ENCODE measurements around the gene PDGFD.

Gene PDGFD

DNA sequence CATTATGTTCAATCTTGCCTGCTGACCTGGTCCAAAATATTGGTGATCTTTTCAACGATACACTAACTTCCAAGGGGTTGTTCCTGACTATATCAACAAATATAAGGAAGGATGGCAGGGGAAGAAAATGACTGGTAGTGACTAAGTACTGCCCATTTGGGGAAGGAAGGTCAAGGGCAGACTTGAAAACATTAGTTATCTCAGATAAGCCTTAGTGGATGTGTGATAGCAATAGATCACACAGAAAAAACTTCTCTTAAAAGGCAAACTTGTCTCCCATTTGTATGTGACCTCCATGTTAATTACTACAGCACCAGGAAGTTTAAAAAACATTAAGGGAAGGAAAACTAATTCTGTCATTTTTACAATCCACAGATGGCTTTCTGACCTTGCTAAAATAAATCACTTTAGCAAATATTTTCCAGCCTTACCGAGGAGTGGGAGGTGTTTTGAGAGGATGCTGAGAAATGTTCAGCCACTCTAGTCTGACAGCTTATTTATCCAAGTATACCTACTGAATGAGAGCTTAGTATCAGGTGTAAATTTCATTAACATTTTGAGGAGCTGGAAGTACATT lies 215.7 kb downstream of the PDGFD start:
- no peak for DNase-seq

DNA sequence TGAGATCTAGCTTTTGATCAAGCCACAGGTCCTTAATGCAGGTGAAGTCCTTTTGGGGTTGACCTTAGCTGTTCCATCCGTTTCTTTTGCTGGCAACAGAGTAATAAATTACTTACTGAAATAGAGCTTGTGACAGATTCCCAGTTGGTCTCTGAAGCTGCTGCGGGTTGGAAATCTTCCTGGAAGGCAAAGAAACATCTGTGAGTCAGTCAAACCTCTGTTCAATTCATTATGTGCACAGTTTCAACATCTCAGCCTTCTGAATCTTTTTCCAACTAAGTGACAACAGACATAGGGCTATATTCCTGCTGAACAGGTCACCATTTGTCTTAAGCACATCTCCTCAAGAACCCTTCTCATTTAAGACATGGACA lies 216.4 kb downstream of the PDGFD start:
- peak; percentile 21 for DNase-seq

DNA sequence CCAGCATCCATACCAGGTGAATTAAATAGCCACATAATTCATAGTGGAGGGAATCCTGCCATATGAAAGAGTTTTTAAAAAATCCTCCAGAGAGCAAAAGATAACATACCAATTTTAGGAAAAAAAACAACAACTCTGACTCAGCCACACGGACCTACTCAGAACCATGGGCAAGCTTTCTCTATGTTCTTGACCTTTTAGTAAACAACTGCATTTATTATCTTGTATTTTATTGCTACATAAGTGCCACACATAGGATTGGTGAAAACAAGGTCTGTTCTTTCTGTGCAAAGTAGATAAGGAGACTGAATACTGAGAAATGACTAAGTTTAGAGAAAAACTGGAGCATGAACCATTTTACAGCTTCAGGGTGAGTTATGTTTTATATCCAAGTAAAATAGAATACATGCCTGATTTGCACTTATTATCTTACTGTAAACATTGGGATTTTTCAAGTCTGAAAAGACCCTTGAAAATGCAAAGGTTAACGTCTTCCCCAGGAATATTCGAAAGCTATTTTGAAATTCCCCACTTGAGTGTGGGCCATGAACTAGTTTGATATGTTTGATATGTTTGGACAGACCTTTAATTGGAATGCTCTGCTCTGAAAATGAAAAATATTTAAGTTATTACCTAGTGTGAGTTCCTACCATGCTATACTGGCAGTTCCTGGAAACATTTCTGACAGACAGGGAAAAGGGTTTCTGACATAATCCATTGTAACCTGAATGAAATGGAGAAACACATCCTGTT lies 217.0 kb downstream of the PDGFD start:
- no peak for DNase-seq

DNA sequence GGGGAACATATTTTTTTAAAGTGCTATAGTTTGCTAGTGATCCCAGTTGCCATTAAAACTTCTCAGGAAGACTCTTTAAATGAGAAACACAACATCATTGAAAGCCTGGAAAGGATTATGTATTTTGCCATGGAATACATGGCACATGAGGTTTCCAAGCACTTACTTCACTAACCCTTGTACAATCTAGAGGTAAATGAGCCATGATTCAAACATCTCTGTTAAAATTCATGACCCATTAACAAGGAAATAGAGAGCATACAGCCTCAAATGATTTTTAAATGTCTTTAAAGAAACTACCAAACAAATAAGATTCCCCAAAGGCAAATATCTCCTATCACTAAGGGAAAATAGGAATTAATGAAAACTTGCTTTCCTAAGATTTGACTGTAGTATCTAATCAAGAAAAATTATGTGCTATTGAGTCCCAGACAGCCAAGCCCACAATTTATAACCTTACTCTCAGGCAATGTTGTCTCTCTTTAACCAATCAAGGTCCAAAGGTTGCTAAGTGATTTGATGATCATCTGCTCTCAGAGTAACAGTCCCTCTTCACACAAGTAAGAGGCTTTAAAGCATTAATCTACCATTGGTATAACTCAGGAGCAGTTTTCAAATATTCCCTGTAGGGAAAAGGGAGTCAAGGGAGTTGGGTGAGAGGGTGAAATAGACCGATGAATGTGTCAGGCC lies 219.6 kb downstream of the PDGFD start:
- no peak for DNase-seq

DNA sequence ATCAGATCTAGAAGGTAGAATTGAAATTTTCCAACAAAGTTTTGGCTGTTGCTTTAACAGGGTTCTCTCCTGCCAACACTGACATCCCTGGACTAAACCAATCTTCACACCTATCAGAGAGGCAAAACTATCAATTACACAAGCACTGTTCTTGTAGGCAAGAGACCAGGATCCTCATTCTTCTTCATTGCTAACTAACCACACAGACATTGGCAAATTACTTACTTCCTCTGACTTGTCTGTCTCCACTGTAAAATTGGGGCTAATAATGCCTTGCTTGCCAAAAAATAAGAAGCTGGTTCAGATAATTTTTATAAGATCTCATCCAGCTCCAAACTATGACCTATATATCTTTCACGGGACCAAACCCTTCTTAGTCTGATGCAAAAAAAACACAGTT lies 221.3 kb downstream of the PDGFD start:
- no peak for DNase-seq

DNA sequence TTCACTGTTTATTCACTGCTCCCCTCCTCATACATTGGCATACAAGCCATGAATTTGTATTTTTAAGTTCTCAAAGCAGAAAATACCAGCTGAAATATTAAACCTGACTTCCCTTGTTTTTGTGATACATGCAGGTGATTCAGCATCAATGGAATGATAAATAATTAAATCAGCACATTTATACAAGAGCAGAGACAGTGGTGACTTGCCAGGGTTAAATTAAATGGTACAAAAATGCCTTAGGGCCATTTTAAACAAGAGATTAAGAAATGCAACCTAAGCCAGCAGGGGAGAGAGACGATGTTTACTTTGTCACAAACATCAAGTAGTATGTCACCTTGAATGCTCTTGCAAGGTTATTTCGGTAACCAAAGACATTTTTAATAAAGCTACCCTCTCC lies 223.4 kb downstream of the PDGFD start:
- no peak for DNase-seq

DNA sequence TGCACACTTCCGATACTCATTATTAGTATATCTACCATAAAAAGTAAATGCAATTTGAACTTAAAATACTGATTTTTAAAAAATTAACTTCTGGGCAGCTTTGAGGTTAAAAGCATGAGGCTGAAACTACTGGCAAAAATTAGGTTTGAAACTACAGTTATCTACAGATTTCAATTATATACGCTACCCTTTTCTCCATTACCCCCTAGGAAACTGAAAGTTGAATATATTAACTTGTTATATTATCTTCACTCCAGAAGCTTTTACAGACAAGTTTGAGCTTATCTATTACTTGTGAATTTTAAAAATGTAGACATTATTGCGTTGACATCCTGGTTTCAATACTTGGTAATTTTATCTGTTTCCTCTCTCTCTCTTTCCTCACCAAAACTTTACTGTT lies 224.3 kb downstream of the PDGFD start:
- no peak for DNase-seq

DNA sequence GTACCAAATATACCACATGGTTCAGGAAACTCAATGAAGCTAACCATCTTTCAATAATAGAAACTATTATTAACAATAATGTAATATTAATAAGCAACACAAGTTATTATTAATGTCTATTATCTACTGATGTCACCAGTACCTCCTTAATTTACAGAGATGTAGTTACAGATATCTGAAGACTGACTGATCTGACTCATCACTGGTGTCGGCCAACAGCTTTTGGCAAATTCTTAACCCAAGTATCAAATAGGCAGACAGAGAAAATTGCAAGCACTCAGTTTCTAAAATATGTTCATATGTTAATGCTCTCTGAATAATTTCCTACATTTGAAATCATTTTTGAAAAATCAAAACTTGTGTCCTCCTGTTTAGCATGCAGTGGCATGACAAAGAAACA lies 227.9 kb downstream of the PDGFD start:
- no peak for DNase-seq

DNA sequence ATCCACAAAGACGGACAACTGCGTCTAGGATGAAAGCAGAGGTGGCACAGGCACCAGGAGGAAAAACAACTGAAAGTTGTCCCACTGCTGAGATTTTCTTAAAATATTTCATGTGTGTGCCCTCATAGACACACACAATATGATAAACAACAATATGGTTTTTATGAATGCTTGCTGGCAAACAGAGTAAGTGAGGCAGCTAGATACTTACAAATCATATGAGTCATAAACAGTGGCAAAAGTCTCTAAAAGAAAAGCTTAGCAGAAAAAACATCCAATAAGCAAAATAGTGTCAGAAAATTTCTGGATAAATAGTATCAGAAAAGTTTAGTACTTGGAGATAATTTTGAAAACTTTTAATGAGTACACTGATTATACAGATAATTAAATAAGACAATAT lies 228.7 kb downstream of the PDGFD start:
- no peak for DNase-seq

DNA sequence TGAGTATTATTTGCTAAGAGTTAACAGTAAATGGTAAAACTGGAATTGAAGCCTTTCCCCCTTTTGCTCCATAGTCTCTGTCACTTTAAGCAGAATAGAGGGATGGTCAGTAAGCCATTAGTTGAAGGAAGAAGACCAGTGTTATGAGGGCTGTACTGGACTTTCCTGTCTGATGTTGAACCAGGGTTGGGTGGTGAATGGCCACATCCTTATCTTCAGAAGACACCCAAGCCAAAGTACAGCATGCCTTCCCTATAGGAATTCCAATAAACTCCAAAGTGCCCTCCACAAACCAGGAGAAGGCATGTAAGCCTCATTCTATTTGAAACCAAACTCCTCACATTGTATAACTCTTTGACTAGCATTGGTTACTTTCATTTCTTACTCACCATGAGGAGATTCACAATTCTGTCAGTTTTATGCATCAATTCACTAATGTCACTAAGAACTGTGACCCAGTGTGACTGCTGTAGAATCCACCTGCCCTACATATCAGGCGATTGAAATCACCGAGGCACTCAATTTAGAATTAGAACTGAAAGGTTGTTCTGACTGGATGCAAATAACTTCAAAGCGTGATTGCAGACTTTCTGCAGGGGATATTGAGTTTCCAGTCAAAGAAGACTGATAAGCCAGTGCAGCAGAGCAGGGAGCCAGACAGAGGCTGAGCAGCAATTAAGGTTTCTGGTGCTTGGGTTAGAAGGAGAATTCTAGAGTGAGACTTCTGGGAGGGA lies 234.6 kb downstream of the PDGFD start:
- no peak for DNase-seq

DNA sequence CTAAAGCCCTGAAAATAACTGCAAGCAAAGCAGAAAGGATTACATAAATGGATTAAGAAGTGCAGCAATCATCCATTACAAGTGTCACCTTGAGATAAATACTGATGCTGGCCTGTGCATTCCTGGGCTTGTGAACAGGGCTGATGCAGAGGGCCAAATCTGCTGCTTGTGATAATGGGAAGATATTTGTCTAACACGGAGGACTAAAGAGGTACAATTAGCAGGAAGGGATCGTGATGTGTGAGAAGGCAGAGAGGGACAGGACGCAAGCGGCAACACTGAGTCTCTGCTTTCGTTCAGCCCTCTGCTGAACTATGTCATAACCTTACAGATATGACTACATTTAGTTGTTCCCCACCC lies 235.2 kb downstream of the PDGFD start:
- DNase-seq: no peak

DNA sequence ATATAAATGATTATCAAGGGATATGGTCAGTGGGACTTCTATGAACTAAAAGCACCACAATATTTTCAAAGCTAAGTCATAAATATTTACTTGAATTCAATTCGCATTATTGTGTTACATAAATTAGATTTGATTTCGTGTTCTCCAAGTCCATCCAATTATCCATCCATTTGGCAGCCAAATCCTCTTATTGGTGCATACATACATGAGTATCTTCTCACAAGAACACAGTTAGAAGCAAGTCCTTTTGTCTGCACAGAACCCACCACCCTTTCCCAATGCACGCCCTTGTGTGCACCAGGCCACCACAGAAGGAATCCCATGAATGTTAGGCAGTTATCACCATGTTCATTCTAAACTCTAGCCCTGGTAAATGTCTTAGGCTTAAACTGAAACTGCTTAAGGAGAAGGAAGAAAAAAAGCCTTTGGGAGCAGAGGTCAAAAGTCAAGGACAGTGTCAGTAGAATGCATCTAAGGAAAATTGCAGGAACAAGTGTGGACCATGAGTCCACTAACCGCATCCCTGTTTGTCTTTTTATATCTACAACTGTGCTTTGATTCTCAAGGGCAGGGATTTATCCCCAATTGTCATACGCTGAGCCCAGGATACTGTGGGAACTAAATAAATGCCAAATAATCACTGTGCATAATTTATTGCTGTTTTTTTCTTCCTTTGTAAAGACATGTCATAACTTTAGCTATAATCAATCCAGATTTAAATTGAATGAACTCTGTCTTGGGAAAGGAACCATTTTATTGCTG lies 235.7 kb downstream of the PDGFD start:
- DNase-seq: no peak

DNA sequence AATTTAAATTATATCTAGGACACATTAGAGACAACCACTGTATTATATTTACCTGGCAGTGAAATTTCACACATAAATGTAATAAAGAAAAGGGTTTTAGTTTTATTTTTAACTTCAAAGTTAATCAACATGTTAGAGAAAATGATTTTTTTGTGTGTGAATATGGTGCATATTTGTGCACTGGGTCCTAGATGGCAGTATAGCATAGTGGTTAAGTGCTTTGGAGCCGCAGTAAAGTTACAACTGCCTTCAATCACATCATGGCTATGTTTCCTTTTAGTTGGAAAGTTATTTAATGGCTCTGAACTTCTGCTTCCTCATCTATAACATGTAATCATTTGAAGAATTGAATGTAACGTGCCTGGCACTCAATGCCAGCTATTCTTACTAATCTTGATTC lies 236.4 kb downstream of the PDGFD start:
- no peak for DNase-seq

DNA sequence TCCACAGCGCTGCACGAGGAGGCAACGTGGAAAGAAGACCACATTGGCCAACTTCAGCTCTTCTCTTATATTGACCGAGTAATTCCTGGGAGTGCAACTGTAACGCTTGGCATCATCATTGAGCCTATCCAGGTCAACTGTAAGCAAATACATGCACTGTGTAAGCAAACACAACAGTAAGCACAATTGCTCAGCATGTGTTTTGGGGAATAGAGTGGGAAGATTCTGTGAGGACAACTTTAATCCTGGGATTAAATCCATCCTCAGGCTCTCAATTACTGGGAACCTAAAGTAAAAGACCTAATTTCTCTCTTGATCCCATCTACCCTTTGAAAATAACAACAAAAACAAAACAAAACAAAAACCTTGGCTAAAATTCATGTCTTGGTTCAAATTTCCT lies 237.0 kb downstream of the PDGFD start:
- DNase-seq: no peak

DNA sequence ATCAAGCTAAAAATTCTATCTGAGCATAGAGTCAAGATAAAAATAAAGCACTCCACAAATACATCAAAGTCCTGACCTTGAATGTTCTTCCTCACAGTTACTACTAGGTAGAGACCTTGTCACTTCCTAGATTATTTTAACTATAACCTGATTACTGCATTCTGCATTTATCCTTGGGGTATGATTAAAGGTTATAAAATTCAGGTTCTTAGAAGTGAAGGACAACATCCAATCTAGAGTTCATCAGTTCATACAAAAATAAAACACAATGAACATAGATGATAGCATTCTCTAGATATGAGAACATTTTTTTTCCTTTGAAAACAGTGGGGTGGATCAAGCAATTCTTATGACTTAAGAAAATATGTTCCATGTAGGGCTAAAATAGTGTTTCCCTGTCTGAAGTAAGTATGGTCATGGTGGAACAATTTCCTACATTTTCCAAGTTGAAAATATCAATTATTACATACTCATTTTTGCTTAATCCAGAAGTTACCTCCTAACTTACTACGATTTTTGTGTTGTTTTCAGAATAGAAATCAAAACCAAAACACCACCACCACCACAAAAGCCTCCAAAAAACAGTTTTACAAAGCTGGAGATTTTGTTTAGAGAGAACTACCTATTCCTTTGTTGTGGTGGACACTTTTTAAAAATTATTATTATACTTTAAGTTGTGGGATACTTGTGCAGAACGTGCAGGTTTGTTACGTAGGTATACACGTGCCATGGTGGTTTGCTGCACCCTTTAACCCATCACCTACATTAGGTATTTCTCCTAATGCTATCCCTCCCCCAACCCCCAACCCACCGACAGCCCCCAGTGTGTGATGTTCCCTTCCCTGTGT lies 239.6 kb downstream of the PDGFD start:
- DNase-seq: no peak

DNA sequence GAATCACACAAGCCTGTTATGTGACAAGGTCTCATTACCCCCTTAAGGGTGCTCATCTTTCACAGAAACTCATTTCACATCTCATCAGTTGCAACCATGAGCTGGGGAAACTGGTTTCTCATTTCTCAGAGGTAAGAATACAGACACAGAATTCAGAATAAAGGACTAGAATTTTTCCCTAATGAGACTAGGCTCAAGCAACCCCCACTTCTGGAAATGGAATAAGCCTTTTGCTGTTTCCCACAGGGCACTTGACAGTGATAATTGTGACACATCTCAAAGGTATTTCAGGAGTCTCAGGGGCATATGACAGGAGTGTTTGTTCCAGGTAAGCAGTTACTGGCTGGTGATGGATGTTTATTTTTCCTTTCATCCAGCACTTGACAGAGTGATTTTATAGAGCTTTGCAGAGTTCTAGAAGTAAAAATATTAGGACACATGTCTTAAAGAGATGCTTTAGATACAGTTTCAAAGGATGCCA lies 240.5 kb downstream of the PDGFD start:
- DNase-seq: no peak

DNA sequence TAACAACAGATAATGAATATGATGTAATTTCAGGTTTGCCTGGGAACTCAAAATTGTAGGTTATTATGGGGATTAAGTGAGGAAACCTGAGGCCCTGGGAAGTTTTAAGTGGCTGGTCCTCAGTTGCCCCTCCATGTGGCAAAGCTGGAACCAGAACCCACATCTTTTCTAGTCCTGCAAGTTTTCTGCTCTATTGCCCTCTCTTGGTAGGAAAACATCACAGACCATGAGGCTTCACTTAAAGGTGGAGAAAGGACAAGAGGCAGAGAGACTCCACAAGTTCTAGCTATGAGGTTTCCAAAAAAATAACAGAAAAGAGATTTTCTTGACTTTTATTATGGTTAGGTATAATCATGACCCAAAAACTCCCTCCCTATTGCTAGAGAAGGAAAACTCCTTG lies 243.0 kb downstream of the PDGFD start:
- DNase-seq: no peak

DNA sequence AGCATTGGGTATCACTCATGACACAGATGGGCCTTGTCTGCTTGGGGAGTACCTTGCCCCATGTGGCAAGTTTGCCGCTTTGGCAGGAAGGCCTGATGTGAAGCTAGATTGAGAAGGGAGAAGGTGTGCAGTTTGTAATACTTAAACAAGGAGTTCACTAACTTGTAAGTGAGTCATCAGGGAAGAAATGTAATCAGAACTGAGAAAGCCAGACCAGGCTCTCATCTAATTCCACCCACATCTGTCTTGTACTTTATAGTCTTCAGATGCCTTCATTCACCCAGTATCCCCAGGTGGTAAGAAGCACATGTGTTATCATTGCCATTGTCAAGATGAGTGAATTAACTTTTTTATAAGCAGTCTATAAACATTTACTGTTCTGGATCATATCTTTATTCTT lies 243.5 kb downstream of the PDGFD start:
- DNase-seq: no peak

DNA sequence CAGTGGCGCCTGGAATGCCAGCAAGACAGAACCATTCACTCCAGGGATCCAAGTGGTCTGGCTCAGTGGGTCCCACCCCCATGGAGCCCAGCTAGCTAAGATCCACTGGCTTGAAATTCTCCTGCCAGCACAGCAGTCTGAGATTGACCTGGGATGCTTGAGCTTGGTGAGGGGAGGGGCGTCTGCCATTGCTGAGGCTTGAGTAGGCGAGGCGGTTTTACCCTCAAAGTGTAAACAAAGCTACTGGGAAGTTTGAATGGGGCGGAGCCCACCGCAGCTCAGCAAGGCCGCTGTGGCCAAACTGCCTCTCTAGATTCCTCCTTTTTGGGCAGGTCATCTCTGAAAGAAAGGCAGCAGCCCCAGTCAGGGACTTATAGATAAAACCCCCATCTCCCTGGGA lies 253.2 kb downstream of the PDGFD start:
- no peak for DNase-seq

DNA sequence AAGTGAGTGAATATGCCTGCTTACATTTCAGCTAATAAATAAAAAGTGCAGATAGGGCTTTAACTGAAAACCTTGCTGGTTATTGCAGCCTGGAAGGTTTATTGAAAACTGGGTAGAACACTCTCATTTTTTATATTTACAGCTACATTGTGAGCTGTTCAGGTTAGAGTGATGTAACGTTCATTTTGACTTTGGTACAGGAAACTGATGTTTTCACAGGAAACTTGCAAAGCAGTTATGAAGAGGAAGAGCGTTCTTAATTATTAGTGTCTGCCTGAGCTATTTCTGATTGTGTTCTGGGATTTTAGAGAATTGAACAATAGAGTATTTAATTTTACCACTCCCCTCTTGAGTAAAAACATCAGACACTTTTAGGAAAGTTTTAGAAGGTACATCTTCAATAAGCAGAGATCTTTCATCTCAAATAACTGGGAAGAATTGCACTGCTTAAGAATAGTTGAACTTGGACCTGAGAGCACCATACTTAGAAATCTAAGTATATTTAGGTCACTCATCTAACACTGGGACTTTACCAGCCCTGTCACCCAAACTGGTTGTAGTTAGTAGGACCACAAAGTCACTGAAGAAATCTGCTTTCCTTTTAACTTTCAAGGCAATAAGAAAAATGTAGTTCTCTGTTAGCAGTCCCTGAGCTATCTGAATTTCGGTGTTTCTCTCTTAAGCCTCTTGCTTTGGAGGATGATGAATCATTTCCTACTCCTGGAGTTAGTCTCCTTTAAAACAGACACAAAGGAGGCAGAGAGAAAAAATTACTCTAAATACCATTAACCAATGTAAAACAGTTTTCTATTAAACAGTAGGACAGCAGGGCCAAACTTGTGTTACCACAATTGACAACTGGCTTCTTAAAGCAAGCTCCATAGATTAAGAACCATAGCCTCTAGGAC lies 256.1 kb downstream of the PDGFD start:
- DNase-seq: no peak

DNA sequence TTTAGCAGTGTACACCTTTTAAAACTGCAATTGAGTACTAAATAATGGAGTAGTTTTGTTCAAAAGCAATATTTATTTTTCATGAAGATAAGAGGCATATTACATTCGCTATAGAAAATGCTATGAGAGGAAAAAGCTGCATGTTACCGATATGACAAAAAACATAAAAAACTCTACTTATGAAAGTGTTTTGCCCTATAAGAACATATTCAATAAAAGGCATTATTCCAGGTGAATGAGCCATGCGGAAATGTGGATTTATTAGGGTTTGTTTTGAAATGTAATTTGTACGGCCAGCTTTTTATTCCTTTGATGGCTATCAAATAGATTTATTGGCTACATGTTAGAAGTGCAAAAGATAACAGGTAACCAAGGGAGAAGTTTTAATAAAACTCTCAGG lies 256.8 kb downstream of the PDGFD start:
- DNase-seq: no peak
